Kidney epithelial cell (primary cell): ENCODE measurements around the gene ACOX3. TPM values are rescaled to one million over a fixed set of nuclear protein-coding genes. Genes with fewer than 3 reads are reported as not detected.

ENCODE experiments used
- DNase-seq: peaks from one replicate; pipeline ENCODE4 v3.0.0-alpha.2; 2010; ENCODE audit warnings: low read depth
- H3K27me3 ChIP-seq: 2 replicates; pipeline ENCODE4 v1.6.0; 2011; ENCODE audit warnings: low read length; ENCODE audit not compliant: control insufficient read depth, insufficient read depth
- H3K36me3 ChIP-seq: 2 replicates; pipeline ENCODE4 v1.5.1; 2011; ENCODE audit warnings: low read length; ENCODE audit not compliant: control insufficient read depth, insufficient read depth
- H3K4me3 ChIP-seq: 2 replicates; pipeline ENCODE4 v1.5.1; 2011; ENCODE audit warnings: low read depth, mild to moderate bottlenecking, control low read depth, low read length
- CTCF ChIP-seq: IDR thresholded peaks from 2 replicates; pipeline ENCODE4 v1.5.1; 2011; ENCODE audit warnings: mild to moderate bottlenecking, moderate library complexity, low read length, control low read depth, inconsistent platforms; ENCODE audit not compliant: insufficient read depth, poor library complexity, severe bottlenecking
- total RNA-seq: library from RNA; depleted of rRNA; stranded (reverse); fragments of >200 nt; gene quantifications from 2 replicates; pipeline ENCODE4 v1.2.3, GENCODE V29; 2015

The ACOX3 gene
- total RNA-seq, 1 donor from 2014 or later = 37.4 TPM

- DNase-seq = no peak
- Histone ChIP-seq H3K4me3 (no peak overlapping the region), H3K27me3 (no peaks in the 10 kb centered on the region), H3K36me3 (no peaks in the 10 kb centered on the region)
- no peak for TF ChIP-seq CTCF
These were observed 45.7 kb downstream of the ACOX3 start for GRCh38 chr4:8394806-8395205.

- DNase-seq = no peak
- TF ChIP-seq CTCF = no peak
- Histone ChIP-seq H3K27me3 (no peaks in the 10 kb centered on the region), H3K36me3 (no peaks in the 10 kb centered on the region), H3K4me3 (no peak overlapping the region)
These were observed 46.4 kb downstream of the ACOX3 start for GRCh38 chr4:8394061-8394519.

GRCh38 chr4:8393593-8394038 is 46.9 kb downstream of the ACOX3 start:
- no peak overlapping the region for H3K4me3 ChIP-seq
- H3K36me3 ChIP-seq = no peaks in the 10 kb centered on the region
- TF ChIP-seq CTCF = peak; percentile 22
- H3K27me3 ChIP-seq = no peaks in the 10 kb centered on the region
- peak; percentile 95 for DNase-seq

GRCh38 chr4:8392591-8393190 is 47.8 kb downstream of the ACOX3 start:
- Histone ChIP-seq H3K36me3 (no peaks in the 10 kb centered on the region), H3K27me3 (no peaks in the 10 kb centered on the region), H3K4me3 (no peak overlapping the region)
- no peak for TF ChIP-seq CTCF
- no peak for DNase-seq

- Histone ChIP-seq H3K36me3 (no peaks in the 10 kb centered on the region), H3K27me3 (no peaks in the 10 kb centered on the region), H3K4me3 (no peak overlapping the region)
- no peak for TF ChIP-seq CTCF
- no peak for DNase-seq
These were observed 48.6 kb downstream of the ACOX3 start for GRCh38 chr4:8391972-8392371.

- Histone ChIP-seq H3K4me3 (no peak overlapping the region), H3K36me3 (no peaks in the 10 kb centered on the region), H3K27me3 (no peaks in the 10 kb centered on the region)
- DNase-seq = no peak
- TF ChIP-seq CTCF = no peak
These were observed 49.5 kb downstream of the ACOX3 start for GRCh38 chr4:8391071-8391470.
